ENCODE measurements around the gene ETV3L.

ETV3L gene

DNA sequence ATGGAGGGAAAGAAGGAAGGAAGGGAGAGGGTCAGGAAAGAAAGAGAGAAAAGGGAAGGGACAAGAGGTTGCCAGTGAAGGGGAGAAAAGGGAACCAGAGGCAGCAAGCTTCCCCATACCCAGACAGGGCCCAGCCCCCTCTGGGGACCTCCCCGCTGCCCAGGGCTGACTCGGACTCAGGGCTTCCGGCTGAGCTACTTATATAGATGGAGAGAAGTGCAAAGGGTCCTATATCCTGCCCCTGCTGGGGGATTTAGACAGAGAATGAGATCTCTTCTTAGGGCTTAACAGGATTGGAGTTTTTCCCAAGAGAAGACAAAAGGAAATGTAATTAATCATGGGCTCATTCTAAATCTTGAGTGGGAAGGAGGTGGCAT is at the start of gene ETV3L:
Gene ETV3L (minus strand): TSS at position 176 of the 377 bp plus-strand sequence. CDS start 285 bp downstream, outside the sequence.
- no peak for DNase-seq (ENCODE audit: low read depth in 2 of 2)

DNA sequence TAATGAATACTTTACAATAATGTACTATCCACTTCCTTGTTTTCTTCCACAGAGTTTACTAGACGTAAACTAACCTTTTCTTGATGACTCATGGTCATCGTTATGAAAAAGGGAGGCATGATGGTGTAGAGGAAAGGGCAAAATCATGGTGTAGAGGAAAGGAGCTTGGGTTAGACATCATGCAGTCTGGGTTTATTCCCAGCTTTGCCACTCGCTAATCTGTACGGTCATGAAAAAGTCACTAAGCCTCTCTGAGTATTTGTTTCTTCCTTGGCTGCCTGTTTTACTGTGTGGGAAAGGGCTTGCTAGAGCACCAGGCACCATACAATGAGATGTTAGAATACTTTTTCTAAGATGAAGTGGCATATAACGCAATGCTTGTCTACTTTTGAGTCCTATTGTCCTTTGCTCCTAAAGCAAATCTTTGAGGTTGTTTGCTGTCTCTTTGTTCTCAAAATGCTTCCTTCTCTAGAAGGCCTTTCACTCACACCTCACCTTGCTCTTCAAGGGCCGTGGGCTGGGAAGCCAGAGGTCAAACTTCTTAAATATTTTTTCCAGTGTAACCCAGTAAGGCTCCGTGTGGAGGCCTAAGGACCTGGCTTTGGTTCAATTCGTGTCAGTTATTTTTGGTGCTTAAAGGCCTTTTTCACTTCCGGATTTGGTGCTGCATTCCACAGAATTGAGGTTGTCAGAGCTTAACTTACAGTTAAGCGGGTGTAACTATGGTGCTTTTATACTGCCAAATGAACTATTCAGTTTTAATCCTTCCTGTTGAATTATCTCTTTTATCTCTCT is 48.5 kb upstream of the ETV3L start:
- no peak for DNase-seq (ENCODE audit: low read depth in 2 of 2)

DNA sequence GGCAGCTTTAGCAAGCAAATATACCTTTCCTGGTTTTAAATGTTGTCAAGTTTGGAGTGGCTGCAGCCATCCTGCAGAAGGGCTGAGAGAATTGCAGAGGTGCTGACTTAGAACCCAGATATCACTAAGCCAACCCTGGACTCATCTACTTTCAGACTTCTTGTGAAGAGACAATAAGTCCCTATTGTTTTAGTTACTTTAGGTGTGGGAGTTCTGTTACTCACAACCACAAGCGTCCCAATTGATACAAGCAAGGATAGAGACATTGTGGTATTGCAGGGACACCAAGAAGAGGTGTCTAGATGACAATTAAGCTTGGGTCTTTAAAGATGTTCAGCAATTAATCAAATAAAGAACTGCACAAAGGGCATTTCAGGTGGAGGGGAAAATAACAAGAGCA is 47.4 kb upstream of the ETV3L start:
- DNase-seq (ENCODE audit: low read depth in 2 of 2): no peak

DNA sequence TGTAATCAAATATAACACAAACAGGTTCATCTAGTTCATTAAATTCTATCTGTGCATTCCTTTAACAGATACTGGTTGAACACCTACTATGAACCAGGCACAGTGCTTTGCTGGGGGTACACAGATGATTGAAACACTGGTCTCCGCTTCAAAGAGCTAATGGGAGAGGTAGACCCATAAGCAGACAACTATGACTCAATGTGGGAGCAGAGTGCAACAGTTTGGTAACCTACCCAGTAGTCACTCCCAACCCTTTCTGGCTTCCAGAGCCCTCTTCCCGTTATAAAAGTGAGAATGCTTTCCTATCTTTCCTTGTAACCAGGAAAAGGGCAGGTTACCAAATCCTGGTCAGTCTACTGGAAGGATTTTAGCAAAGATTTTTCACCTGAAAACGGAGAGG is 46.6 kb upstream of the ETV3L start:
- no peak for DNase-seq (ENCODE audit: low read depth in 2 of 2)

DNA sequence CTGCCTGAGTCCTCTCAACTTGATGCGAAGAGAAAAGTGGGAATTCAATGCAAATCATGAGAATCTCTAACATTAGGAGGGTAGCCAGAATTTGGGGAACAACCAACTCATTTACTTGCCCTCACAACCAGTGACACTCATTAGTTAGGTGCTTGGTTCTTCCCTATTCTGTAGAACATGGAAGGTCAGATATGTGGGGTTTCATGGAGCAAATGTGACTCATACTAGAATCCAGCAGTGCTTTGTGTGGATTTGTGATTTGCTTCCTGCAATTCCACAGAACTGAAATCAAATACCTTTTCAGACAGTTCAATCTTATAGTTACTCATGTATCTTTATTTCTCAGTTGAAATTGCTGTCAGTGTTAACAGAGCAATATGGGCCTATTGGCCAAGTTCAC is 45.5 kb upstream of the ETV3L start:
- DNase-seq (ENCODE audit: low read depth in 2 of 2): no peak

DNA sequence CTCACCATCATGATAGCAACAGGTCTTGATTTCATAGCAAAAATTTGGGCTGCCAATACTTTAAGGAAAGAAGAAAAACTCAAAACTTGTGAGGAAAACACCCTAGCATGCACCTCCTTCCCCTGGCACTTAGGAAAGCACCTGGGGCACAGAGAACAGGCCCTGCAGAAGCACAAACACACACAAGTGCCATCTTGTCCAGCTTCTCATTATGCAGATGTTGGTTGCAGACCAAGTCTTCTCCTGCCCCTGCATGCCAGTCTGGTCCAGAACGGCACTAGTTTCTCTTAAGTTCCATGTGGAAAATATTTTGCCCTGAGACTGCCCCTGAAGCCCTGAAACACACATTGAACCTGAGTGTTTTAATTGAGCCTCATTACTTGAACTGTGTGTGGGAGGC is 44.9 kb upstream of the ETV3L start:
- DNase-seq (ENCODE audit: low read depth in 2 of 2): no peak

DNA sequence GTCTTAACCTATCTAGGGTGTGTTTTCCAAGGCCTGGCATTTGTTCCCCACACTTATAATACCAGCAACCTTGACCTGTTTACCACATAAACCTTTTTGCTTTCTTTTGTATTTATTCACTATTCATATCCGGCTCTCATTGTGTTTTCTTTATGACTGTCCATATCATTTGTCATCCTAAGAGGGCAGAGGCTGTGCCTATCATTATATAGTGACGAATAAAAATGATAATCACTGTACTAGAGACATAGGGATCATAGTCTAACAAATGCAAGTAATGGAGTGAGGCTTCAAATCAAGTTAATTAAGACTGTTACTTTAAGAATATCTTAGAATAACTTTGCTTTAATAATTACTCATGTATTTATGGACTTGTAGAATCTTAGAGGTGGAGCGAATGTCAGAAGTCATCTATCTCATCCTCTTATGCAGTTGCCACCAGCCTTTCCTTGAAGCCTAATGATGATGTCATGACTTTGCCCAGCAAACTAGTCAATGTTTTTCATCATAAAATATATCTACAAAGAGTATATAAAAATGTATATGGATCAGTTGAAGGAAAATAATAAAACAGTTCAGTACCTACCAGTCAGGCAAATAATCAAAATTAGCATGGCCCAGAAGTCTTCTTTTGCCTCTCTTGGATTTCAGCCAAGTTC is 43.3 kb upstream of the ETV3L start:
- DNase-seq (ENCODE audit: low read depth in 2 of 2): no peak

DNA sequence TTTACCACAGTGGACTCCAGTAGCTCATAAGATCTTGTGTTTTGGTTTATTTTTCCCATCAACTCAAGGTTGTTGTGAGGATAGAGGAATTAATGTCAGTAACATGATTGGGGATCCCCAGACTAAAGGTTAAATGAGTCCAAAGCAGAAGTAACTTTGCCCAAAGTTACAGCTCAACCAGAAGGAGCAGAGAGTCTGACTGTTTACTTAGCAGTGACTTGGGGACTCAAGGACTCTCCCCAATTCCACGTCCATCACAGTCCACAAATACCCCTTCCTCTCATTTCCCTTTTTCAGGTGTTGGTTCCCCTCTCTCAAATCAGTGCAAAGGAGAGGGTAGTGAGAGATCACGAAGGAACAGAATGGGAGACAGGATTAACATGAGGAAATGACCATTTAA is 42.6 kb upstream of the ETV3L start:
- no peak for DNase-seq (ENCODE audit: low read depth in 2 of 2)

DNA sequence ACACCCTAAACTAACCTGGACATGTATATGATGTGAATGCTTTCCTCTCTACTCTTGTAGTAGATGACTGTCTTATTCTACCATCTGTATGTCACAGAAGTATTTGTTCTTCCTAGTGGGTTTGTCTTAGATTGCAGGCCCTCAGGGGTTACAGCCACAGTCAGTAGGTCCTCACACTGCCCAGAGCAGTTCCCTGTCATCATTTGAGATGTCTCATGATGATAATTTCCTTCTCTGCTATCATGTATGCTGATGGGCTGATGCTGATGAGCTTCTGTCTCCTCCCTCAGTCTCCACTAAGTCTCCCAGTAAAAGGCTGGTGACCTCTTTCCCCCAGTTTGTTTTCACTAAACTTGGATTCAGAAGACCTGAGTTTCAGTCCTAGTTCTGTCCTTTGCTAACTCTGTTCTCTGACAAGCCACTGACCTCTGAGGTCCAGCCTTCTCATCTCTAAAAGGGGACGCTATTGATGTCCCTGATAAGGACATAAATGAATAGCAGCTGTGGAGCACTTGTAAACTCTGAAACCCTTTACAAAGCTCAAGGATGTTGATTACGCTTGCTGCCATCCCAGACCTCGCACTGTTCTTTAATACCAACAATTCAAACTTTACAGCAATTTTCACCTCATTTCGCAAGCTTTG is 41.7 kb upstream of the ETV3L start:
- DNase-seq (ENCODE audit: low read depth in 2 of 2): no peak

DNA sequence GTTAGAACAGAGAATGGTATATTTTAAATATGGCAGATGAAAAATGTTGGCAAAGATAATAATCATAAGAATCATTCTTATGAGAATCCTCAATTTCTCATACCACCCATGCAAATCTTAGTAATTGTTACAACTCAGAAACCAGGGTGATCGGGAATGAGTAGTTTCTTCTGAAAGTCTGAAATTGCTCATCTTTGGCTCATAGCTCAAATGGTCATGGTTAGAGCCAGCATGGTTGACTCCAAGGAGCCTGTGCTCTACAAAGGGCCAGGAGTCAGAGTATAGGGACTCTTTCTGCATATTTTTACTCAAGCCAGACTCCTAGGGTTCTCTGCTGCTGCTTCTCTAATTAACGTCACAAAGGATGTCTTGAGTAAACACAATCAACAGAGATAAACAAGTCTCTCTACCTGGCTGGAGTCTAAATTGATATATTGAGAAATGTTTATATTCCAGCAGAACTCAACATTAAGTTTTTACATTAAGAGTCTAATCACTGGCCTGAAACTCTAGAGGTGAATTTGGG is 40.5 kb upstream of the ETV3L start:
- DNase-seq (ENCODE audit: low read depth in 2 of 2): no peak

DNA sequence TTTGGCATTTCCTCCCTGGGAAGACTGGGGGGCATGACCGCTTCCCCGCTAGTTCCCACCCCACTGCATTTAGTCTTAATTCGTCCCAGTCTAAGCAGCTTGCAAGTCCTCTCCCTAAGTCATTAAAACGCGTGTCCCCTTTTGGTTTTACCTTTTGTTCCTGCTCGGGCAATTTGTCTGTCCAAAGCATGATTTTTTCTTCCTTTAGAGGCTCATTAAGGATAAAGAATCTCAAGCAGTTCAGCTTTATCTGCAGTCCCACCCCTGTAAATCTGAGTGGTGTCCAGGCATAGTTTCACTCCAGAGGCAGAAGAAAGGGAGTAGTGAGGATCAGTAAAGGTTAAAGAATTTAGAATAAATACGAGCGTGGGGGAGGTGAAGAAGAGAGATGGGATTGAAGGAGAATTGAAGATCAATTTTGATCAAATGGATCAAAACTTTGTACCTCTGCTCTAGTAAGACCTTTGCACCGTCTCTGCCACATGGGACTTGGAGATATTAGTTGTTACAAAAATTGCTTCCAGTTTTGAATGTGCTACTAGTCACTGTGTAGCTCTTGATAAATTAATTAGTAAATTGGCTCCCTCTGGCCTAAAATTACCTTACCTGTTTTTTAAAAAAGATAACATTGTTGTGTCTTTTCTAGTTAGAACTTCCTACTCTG is 39.6 kb upstream of the ETV3L start:
- DNase-seq (ENCODE audit: low read depth in 2 of 2): no peak

DNA sequence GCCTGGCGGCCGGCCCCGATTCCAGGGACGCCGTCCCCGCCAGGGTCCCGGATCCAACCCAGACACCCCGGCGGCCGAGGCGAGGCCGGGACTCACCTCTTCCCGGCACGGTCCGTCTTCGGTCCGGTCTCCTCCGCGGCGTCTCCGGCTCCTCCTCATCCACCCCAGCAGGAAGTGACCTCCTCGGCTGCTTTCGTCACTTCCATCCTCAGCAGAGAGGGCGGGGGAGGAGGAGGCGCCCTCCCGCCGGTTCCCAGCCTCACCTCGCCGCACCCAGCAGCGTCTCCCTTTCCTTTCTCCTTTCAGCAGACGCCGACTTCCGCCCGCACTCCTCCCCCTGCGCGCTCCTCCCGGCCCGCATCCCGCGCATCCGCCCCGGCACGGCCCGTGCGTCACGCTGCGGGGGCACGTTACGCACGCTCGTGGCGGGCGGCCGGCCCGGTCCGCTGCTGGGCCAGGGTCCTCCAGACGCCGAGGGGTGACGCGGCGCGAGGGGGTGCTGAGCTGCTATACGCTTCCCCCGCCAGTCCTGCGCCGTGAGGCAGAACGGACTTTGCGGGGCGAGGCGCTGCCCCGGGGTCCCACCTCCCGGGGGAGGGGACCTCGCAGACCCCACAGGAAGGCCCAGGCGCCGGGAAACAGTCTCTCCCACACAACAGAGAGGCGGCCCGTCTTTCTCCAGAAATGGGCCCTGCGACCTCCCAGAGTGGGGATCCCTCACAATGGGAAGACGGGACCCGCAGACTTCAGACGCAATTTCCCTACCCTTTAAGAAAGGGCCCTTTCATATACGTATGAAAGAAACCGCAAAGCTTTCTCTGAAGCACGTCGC is 38.8 kb upstream of the ETV3L start, which contains the start of gene ETV3:
Gene ETV3 (minus strand): TSS at position 176 of the 832 bp plus-strand sequence. CDS start 2,043 bp downstream, outside the sequence.
- DNase-seq (ENCODE audit: low read depth in 2 of 2): peak; percentile 58 to 64

DNA sequence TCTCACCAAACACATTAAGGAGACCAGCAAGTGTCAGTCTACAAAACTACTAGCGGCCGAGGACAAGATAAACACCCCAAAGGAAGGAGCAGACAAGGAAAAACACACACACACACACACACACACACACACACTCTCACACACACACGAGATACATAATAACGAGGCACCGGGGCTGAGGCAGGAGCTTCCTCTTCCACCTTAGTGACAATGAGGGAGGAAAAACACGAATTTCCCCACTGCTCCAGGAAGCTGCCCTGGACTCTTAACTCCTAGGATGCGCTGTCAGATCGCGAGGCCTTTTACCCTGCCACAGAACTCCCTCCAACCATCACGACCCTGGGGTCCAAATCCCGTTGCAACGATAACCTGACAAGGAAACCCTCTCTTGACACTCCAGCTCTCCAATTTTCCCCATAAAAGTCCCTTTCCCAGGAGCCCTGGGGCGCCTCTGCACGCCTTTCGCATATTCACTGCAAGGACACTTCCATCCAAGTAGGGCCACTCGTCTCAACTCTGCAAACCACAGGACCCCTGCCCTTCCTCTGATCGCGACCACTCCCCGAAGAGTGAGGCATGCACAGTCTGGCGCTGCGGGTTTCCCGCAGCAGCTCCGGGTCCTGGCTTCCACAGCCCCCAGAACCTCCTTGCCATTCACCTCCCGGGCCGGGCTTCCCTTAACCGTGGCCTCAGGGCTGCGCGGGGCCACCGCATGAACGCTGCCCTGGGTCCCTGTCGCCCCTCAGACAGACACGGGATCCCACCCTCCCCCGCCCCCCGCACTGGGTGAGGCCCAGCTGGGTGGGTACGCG is 38.0 kb upstream of the ETV3L start:
- DNase-seq (ENCODE audit: low read depth in 2 of 2): no peak

DNA sequence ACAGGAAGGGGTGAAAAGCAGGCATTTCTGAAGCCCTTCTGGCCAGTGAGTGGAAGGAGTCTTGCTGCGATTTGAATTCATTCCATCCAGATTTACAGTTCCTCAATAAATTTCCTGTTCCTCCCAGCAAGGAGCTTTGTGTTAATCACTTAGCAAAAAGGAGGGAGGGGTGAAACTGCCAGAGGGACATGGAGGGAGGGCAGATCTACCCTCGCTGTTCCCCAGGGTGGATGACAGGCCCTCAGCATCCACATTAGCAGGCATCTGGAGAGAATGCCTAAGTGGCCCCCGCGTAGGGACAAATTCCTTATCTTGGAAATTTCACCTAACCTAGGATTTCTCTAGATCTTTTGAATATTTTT is 37.4 kb upstream of the ETV3L start:
- DNase-seq (ENCODE audit: low read depth in 2 of 2): no peak

DNA sequence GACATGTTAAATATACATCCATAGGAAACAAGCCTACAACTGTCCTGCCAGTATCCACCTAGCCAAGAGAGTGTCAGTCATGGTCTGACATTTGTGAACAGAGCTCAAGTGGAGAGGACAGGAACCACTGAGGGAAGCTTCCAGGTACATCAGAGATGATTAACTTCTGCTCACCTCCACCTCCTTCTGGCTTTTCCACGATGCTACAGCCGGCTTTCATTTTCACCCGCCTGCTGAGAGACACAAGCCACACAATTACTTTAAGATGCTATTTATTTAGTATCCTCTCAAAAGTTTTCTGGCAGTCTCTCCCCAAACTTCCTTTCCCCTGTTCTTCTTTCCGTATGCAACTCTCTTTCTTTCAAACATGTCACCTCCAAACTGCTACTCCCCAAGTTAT is 36.5 kb upstream of the ETV3L start:
- DNase-seq (ENCODE audit: low read depth in 2 of 2): no peak

DNA sequence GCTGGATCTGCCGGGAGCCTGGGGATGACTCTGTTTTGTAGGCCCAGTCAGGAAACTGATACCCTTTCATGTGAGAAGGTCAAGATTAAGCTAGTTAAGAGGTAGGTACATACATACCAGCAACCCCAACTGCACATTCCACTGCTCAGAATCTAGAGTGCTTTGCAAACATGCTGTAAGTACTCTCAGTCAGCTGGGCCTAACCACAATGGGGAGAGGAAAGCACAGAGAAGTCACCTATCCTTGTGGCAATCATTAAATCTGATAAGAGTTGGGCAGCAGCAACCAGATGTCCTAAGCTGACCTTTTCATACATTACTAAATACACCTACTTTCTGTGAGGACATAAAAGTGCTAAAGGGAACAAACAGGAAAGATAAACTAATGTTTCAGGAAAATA is 36.0 kb upstream of the ETV3L start:
- DNase-seq (ENCODE audit: low read depth in 2 of 2): no peak

DNA sequence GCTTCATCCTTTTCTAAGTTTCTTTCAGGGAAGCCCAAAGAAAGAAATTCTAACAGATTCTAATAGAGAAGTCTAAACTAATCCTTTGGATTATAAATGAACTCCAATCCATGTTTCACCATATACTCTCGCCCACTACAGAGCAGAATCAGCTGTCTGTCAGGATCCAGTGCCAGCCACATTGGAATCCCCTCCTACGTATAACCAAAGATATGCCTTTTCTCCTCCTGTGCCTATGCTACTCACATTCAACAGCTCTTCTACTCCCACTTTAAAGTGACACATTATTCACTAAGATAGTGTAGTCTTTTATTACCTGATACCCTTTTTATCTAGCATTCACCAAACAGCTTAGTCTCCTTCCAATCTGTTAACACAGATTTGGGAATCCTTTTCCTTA is 35.5 kb upstream of the ETV3L start:
- no peak for DNase-seq (ENCODE audit: low read depth in 2 of 2)

DNA sequence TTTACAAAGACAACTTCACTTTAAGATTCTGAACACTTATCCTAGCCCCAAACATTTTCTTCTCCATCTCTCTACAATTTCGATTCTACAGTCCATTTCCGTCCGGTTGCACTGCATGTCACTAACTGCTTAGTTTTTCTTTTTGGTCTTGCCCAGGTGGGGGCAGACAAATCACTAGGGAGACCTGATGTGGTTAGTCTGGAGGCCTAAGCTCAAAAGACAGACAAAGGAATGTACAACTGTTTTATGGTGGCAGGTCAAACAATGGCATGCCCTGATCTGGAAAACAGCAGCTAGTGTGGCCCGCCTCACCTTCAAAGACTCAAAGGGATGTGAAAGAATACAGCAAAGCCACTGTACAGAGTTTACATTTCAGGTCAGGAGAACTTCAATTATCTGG is 34.8 kb upstream of the ETV3L start:
- no peak for DNase-seq (ENCODE audit: low read depth in 2 of 2)

DNA sequence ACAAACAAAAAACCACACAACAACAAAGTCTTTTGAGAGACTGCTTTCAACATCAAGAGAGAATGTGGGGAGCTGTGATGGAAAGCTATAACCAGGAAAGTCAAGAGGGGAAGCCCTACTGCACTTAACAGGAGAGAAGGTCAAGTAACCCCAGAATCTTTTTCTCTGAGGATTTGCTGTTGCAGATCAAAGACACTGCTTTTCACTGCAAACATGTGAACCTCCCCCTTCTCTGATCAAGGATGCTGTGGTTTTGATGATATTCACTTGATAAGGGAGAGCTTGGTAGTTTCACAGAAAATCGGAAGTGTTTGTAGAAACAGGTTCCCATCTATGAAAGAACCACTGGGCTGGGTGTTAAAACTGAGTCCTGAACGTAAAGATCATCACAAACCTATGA is 33.8 kb upstream of the ETV3L start:
- DNase-seq (ENCODE audit: low read depth in 2 of 2): no peak

DNA sequence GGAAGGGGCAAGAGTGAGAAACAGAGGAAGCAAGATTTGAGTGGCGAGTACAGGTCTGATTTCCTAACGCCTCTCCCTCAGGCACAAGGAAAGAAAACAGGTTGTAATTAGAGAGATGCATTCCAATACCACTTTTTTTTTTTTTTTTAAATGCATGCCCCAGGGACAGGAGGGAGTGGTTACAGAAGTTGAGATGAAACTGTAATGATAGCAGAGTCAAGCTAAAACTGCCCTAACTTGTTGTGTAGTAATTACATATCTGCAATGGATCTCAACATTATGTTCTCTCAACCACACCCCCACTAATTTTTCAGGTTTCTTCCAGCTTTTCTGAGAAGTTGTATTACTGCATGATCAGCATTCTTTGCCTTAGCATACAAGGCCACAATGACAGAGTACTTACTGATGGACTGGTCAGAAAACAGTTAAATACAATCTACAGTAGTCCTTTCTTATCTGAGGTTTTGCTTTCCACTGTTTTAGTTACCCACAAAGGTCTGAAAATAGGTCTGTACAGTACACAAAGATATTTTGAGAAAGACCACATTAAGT is 33.1 kb upstream of the ETV3L start:
- DNase-seq (ENCODE audit: low read depth in 2 of 2): no peak

All from stimulated activated CD8-positive, alpha-beta memory T cell treated with anti-CD3 and anti-CD28 coated beads, Interleukin-7, amount 100 ng/mL, for 1 hour (primary cell).